Fibroblast of lung (primary cell): ENCODE data around the gene BMP4.

ENCODE experiments used
- CTCF ChIP-seq, 2 donors: IDR thresholded peaks in 1 of 2; conservative IDR thresholded peaks in 1 of 2; 1 replicate in 1 of 2; 2 replicates in 1 of 2; pipeline ENCODE4 v1.5.1; 2011 to 2012; ENCODE audit warnings: low read length in 2 of 2, control low read depth in 1 of 2, inconsistent platforms in 1 of 2, low read depth in 1 of 2, mild to moderate bottlenecking in 1 of 2
- EZH2 ChIP-seq: IDR thresholded peaks from 2 replicates; pipeline ENCODE4 v1.5.1; 2012; ENCODE audit warnings: low read length, control low read depth, mild to moderate bottlenecking; ENCODE audit errors: missing control alignments

GRCh38 chr14:53934778-53935414 lies 21.7 kb downstream of the BMP4 start:
- no peak for TF ChIP-seq CTCF (conservative IDR thresholded peaks at IDR 0.05 in 1 of 2, IDR thresholded peaks at IDR 0.05 in 1 of 2; ENCODE audit: low read depth in 1 of 2, low read length in 2 of 2)
- TF ChIP-seq EZH2, result no peak
